Measurements from ENCODE around the gene RAB5IF. TPM values are rescaled to one million over a fixed set of nuclear protein-coding genes. Genes with fewer than 3 reads are reported as not detected.

The RAB5IF gene
- total and polyA plus RNA-seq, 2 of the 13 experiments (the other 11 are each of a cell fraction or from before 2014, with no cell fraction given): 261 to 305 TPM

GRCh38 chr20:36573103-36573797 lies 32.3 kb upstream of the RAB5IF start, which contains the start of gene TGIF2 (continued):
- TF ChIP-seq NFAT5 (CRISPR knock-in tag; IDR thresholded peaks at IDR 0.05) (peak; percentile 77; the same call in 1 of the 2 replicates), MAX (IDR thresholded peaks at IDR 0.05) (peak; percentile 87), ZNF792 (CRISPR knock-in tag; IDR thresholded peaks at IDR 0.05) (0 out of 2 replicates have a peak, but pooled peaks have one; percentile 74), STAG1 (CRISPR knock-in tag; IDR thresholded peaks at IDR 0.05) (no peak), NFKB2 (CRISPR knock-in tag; IDR thresholded peaks at IDR 0.05; ENCODE audit: borderline replicate concordance) (peak; percentile 67), ELK4 (CRISPR knock-in tag; IDR thresholded peaks at IDR 0.05; ENCODE audit: borderline replicate concordance) (peak; percentile 93; the same call in 1 of the 2 replicates), ZBTB33 (CRISPR knock-in tag; IDR thresholded peaks at IDR 0.05) (no peak; the same call in 1 of the 2 replicates), HDAC6 (IDR thresholded peaks at IDR 0.05; ENCODE audit: low read depth, low read length) (no peak), SMAD1 (CRISPR knock-in tag; IDR thresholded peaks at IDR 0.05; ENCODE audit: borderline replicate concordance, low read depth) (peak; percentile 38; the same call in 1 of the 2 replicates), CREB3 (CRISPR knock-in tag; IDR thresholded peaks at IDR 0.05) (no peak), TGIF2 (CRISPR knock-in tag; IDR thresholded peaks at IDR 0.05) (peak; percentile 90; the same call in 1 of the 2 replicates), DMAP1 (CRISPR knock-in tag; IDR thresholded peaks at IDR 0.05) (peak; percentile 92), HNF1A (IDR thresholded peaks at IDR 0.05; ENCODE audit: low read depth) (no peak), HNF1A (CRISPR knock-in tag; IDR thresholded peaks at IDR 0.05; ENCODE audit: borderline replicate concordance) (peak; percentile 67), SNAPC2 (CRISPR knock-in tag; IDR thresholded peaks at IDR 0.05) (no peak)

Measured in HepG2 (cell line).